Body of pancreas (tissue), 4 donors: ENCODE results near the gene BICD2. TPM values are rescaled to one million over a fixed set of nuclear protein-coding genes. Genes with fewer than 3 reads are reported as not detected.

ENCODE experiments used
- ATAC-seq: fragments of 150-250 bp; one replicate; pipeline ENCODE4 v1.9.1; 2016
- DNase-seq, 4 donors: peaks; one replicate each; pipeline ENCODE4 v3.0.0-alpha.2; 2019
- H3K27ac ChIP-seq, 4 donors: fragments of 200-600 bp; sonication (generic); 1 replicate in 3 of 4; 2 replicates in 1 of 4; pipeline versions ENCODE4 v1.5.1 to v1.6.1; 2016 to 2019; ENCODE audit warnings: mild to moderate bottlenecking in 1 of 4, mixed read lengths in 1 of 4, moderate library complexity in 1 of 4
- H3K27me3 ChIP-seq, 2 donors: fragments of 200-600 bp; sonication (generic); one replicate each; pipeline ENCODE4 v1.6.0; 2016; ENCODE audit warnings: mild to moderate bottlenecking in 1 of 2
- H3K36me3 ChIP-seq, 2 donors: fragments of 200-600 bp; sonication (generic); replicated peaks in 1 of 2; 2 replicates each; pipeline ENCODE4 v1.5.1; 2016; ENCODE audit warnings: low read depth in 2 of 2; ENCODE audit not compliant: insufficient read depth in 1 of 2
- H3K4me1 ChIP-seq: fragments of 200-600 bp; sonication (generic); one replicate; pipeline ENCODE4 v1.6.0; 2016
- H3K4me3 ChIP-seq, 2 donors: fragments of 200-600 bp; sonication (generic); 1 replicate in 1 of 2; 2 replicates in 1 of 2; pipeline ENCODE4 v1.5.1; 2016 to 2019
- H3K9me3 ChIP-seq, 3 donors: fragments of 200-600 bp; sonication (generic); 1 replicate in 2 of 3; 2 replicates in 1 of 3; pipeline ENCODE4 v1.5.1; 2016
- POLR2A ChIP-seq, 3 donors: fragments of 450-650 bp; IDR thresholded peaks; one replicate each; pipeline ENCODE4 v1.6.1; 2016; ENCODE audit warnings: antibody characterized with exemption in 3 of 3, mild to moderate bottlenecking in 2 of 3
- WGBS, 2 donors: methylation state at CpG; one replicate each; pipeline ENCODE4 v1.1.5; 2017; 5-methylcytosine and 5-hydroxymethylcytosine counted together
- intact Hi-C: fragments of 100-400 bp; cut with DNase I; formaldehyde crosslinking; loops from one replicate; pipeline ENCODE4 v1.15.1; 2023
- total RNA-seq, 2 donors: library from RNA; depleted of rRNA; stranded (reverse); fragments of >200 nt; gene quantifications; one replicate each; pipeline ENCODE4 v1.1.0, GENCODE V29; 2016
- TF ChIP-seq, protein P1 (sequence below), 7 experiments: fragments of 450-650 bp in 4 of 7; fragments of 200-600 bp in 3 of 7; sonication (generic) in 3 of 7; IDR thresholded peaks; one replicate each; pipeline ENCODE4 v1.5.1; 2016 to 2019; ENCODE audit warnings: antibody characterized with exemption in 7 of 7

BICD2 gene
- total RNA-seq, 2 donors from 2014 or later: 16.1 to 16.8 TPM

DNA sequence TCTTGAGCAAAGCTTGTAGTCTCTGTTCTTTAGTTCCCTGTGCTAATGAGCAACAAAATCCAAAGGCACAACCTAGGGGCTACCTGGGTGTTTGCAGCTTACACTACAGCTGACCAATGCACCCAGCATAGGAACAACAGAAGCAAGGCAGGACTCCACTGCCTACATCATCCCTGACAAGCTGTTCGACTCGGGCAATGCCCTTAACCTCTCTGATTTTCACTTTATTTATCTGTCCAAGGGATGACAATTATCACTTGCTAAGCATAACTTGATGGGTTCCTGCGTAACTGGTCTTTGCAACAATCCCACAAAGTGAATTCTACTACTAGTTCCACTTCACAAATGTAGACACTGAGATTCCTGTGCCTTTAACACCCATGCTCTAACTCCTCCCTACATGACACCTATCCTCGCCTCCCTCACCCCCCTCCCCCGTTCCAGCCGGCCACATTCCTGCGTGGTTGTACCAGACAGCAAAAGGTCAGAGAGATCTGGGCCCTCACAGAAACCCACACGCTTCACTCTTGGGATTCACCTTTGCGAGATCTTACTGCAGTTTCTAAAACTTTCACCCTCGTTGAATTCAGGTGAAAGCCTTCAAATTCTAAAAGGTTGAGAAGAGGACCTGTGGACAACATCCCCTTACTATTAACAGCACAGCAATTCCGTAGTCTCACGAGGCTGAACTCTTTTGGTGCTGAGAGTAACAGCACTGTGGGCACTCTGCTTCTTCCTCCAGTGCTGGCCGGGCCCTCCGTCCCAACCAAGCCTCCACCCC, 95.7 kb downstream of the BICD2 start:
- ATAC-seq: no peak
- DNase-seq: peak in 3 of 4 donors; percentile 25 to 44 (median 34)
- H3K9me3 ChIP-seq: no peaks in the 10 kb centered on the region
- H3K27me3 ChIP-seq: no peaks in the 10 kb centered on the region
- intact Hi-C loops: no loop called here
- peak overlapping the region; percentile 93 to 99 for H3K4me3 ChIP-seq
- peak overlapping the region in 3 of 4 donors; percentile 61 to 86 (median 82) for H3K27ac ChIP-seq
- H3K36me3 ChIP-seq: no peaks in the 10 kb centered on the region
- WGBS, 2 donors: 16 to 17% methylated on average over 14 of the region's 14 CpGs
- TF ChIP-seq POLR2A (IDR thresholded peaks at IDR 0.05): no peak
- TF ChIP-seq, protein P1, sequence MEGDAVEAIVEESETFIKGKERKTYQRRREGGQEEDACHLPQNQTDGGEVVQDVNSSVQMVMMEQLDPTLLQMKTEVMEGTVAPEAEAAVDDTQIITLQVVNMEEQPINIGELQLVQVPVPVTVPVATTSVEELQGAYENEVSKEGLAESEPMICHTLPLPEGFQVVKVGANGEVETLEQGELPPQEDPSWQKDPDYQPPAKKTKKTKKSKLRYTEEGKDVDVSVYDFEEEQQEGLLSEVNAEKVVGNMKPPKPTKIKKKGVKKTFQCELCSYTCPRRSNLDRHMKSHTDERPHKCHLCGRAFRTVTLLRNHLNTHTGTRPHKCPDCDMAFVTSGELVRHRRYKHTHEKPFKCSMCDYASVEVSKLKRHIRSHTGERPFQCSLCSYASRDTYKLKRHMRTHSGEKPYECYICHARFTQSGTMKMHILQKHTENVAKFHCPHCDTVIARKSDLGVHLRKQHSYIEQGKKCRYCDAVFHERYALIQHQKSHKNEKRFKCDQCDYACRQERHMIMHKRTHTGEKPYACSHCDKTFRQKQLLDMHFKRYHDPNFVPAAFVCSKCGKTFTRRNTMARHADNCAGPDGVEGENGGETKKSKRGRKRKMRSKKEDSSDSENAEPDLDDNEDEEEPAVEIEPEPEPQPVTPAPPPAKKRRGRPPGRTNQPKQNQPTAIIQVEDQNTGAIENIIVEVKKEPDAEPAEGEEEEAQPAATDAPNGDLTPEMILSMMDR (IDR thresholded peaks at IDR 0.05): no peak
- H3K4me1 ChIP-seq: peaks cover 39% of the 10 kb centered on the region

DNA sequence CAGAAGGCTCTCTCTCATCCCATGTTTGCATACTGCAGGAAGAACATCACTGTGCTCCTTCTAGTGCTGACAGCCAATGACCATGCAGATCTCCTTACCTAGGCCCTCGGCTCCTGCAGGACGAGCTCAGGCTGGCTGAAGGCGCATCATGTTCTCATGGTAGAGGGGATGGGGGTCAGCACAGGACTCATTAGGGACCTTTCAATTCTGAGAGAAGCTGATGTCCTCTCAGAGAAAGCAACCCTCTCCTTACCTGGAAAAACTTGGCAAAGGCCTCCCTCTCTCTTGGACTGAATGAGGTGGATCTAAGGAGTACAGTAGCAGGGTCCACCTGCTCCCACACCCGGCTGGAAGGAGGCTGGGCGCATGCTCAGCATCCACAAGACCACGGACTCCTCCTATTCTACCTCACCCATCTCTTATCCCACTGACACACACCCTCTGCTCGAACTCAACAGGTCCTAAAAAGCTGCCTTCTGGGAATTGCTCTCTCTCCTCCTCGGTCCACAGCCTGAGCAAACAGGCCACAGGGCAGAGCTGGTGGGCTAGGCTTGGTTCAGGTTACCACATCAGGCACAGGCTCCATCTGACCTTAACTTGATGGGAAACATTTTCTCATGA, 97.6 kb downstream of the BICD2 start:
- H3K36me3 ChIP-seq: no peaks in the 10 kb centered on the region
- intact Hi-C loops: no loop called here
- WGBS, 2 donors: 83 to 84% methylated on average over 7 to 8 of the region's 8 CpGs
- no peak for TF ChIP-seq POLR2A (IDR thresholded peaks at IDR 0.05)
- TF ChIP-seq, protein P1 (IDR thresholded peaks at IDR 0.05): no peak
- H3K9me3 ChIP-seq: no peaks in the 10 kb centered on the region
- H3K4me3 ChIP-seq: no peak overlapping the region
- H3K27ac ChIP-seq: no peak overlapping the region
- peaks cover 39% of the 10 kb centered on the region for H3K4me1 ChIP-seq
- ATAC-seq (no peak), DNase-seq (no peak)
- no peaks in the 10 kb centered on the region for H3K27me3 ChIP-seq

DNA sequence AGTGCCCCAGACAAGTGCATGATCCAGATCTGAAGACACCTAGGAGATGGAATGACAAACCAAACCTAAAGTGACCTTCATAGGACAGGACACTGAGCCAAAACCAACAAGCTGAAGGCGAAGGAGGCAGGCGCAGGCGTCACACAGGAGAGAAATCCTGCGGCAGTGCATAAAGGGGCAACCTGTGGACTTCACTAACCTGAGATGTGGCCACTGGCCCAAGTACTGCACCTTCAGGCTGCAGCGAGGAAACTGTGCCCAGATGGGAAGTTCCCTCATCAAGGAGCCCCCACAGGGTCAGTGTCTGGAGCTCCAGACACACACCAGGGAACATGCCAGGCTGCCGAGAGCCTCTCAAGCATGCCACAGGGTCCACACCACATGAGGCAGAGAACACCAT, 98.4 kb downstream of the BICD2 start:
- H3K27me3 ChIP-seq: no peaks in the 10 kb centered on the region
- H3K36me3 ChIP-seq: no peaks in the 10 kb centered on the region
- H3K4me3 ChIP-seq: no peak overlapping the region
- H3K9me3 ChIP-seq: no peaks in the 10 kb centered on the region
- peaks cover 34% of the 10 kb centered on the region for H3K4me1 ChIP-seq
- 47 to 54% methylated on average over 5 to 6 of the region's 6 CpGs for WGBS, 2 donors
- intact Hi-C loops: no loop called here
- no peak for ATAC-seq
- TF ChIP-seq POLR2A (IDR thresholded peaks at IDR 0.05): no peak
- TF ChIP-seq, protein P1 (IDR thresholded peaks at IDR 0.05): no peak
- peak in 3 of 4 donors; percentile 16 to 19 (median 17) for DNase-seq
- H3K27ac ChIP-seq: peak overlapping the region in 2 of 4 donors; percentile 26 to 42

DNA sequence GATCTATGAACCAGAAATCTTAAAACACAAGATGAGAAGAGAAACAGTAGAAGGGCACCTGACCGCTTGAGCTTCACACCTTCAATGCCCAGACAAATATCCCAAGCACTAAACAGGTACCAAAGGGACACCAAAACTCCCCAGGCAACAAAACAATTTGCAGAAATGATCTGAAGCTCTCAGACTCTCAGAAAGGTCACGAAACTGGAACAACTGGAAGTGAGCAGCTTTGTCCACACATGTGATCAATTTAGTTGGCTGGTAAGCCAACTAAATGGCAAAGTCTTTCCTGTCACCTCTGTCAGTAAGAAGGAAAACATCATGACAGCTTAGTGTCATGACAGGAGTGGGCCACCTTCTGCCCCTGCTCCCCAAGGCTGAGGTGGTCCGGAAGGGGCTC, 98.8 kb downstream of the BICD2 start:
- Histone ChIP-seq H3K27me3 (no peaks in the 10 kb centered on the region), H3K4me1 (peaks cover 30% of the 10 kb centered on the region), H3K36me3 (no peaks in the 10 kb centered on the region), H3K27ac (peak overlapping the region in 2 of 4 donors; percentile 26 to 42), H3K9me3 (no peaks in the 10 kb centered on the region), H3K4me3 (no peak overlapping the region)
- 49 to 54% methylated on average over 3 of the region's 3 CpGs for WGBS, 2 donors
- DNase-seq (no peak), ATAC-seq (no peak)
- intact Hi-C loops: no loop called here
- TF ChIP-seq, protein P1 (IDR thresholded peaks at IDR 0.05): no peak
- TF ChIP-seq POLR2A (IDR thresholded peaks at IDR 0.05): no peak
